K562 (cell line): ENCODE measurements around the gene ZFYVE16. TPM values are rescaled to one million over a fixed set of nuclear protein-coding genes. Genes with fewer than 3 reads are reported as not detected.

Source experiments
- ATAC-seq: fragments of 200-7000 bp; cut with Tn5 transposase; 3 replicates; pipeline ENCODE4 v1.9.1; 2020; ENCODE audit warnings: moderate library complexity
- BruUV-seq: library from RNA; stranded (reverse); fragments of 400-500 nt; replicated peaks from 2 replicates; lab custom pipeline; 2021; lab: Mats Ljungman, UMichigan
- CTCF ChIA-PET: fragments of 300-600 bp; formaldehyde crosslinking; extraction: SDS; loops from one replicate; lab custom pipeline; 2021; ENCODE audit warnings: low intra/inter-chr PET ratio; lab: Yijun Ruan, JAX
- POLR2A ChIA-PET: fragments of 300-600, 350-650 bp; sonication (Branson Sonifier 250); formaldehyde crosslinking; extraction: SDS; loops from one replicate; lab custom pipeline; 2021; ENCODE audit warnings: antibody characterized with exemption, inconsistent platforms; lab: Yijun Ruan, JAX
- DNase-seq, 4 experiments: peaks; one replicate each; pipeline versions ENCODE4 v3.0.0 to v3.0.0-alpha.2; 2011 to 2018; ENCODE audit warnings: low spot score in 3 of 4, mixed read lengths in 3 of 4; ENCODE audit errors: extremely low read depth in 1 of 4
- FAIRE-seq: peaks from 2 replicates; lab custom pipeline; 2011; peaks lifted over from hg19 to GRCh38; lab: Jason Lieb, UNC
- H2AFZ ChIP-seq: 2 replicates; pipeline ENCODE4 v1.6.0; 2011; ENCODE audit warnings: low read depth, low read length, control low read depth, inconsistent platforms
- H3K27ac ChIP-seq: fragments of 200-600 bp; 3 replicates; pipeline ENCODE4 v1.8.0; 2011; ENCODE audit warnings: low read depth, mild to moderate bottlenecking, control low read depth, inconsistent platforms, low read length, moderate library complexity, mixed read lengths; ENCODE audit errors: extremely low read depth
- H3K27me3 ChIP-seq, 2 experiments: fragments of 300-600 bp in 1 of 2; 2 replicates in 1 of 2; 3 replicates in 1 of 2; pipeline versions ENCODE4 v1.6.0 to v1.8.0; 2011; ENCODE audit warnings: inconsistent platforms in 2 of 2, low read length in 2 of 2, mild to moderate bottlenecking in 1 of 2, mixed read lengths in 1 of 2, moderate library complexity in 1 of 2; ENCODE audit not compliant: control insufficient read depth in 2 of 2, insufficient read depth in 2 of 2
- H3K36me3 ChIP-seq: fragments of 300-600 bp; 3 replicates; pipeline ENCODE4 v1.8.0; 2011; ENCODE audit warnings: mild to moderate bottlenecking, low read length, inconsistent platforms; ENCODE audit not compliant: control insufficient read depth, insufficient read depth
- H3K4me1 ChIP-seq, 2 experiments: fragments of 200-600 bp in 1 of 2; replicated peaks in 1 of 2; 2 replicates in 1 of 2; 3 replicates in 1 of 2; pipeline versions ENCODE4 v1.5.1 to v1.8.0; 2011; ENCODE audit warnings: inconsistent platforms in 2 of 2, low read length in 2 of 2, mild to moderate bottlenecking in 1 of 2, mixed read lengths in 1 of 2, moderate library complexity in 1 of 2; ENCODE audit not compliant: control insufficient read depth in 2 of 2, insufficient read depth in 2 of 2
- H3K4me2 ChIP-seq: 2 replicates; pipeline ENCODE4 v1.6.1; 2011; ENCODE audit warnings: low read length, control low read depth, inconsistent platforms, mixed read lengths; ENCODE audit not compliant: insufficient read depth
- H3K4me3 ChIP-seq: fragments of 200-600 bp; sonication (generic), shearing (Covaris generic); 2 replicates; pipeline ENCODE4 v1.5.1; 2016; ENCODE audit warnings: control low read depth, inconsistent platforms
- H3K79me2 ChIP-seq: fragments of 200-600 bp; 3 replicates; pipeline ENCODE4 v1.8.0; 2011; ENCODE audit warnings: low read length, inconsistent platforms; ENCODE audit not compliant: control insufficient read depth, insufficient read depth
- H3K9ac ChIP-seq, 2 experiments: 2 replicates each; pipeline versions ENCODE4 v1.6.0 to v1.6.1; 2011; ENCODE audit warnings: low read depth in 2 of 2, low read length in 2 of 2, control low read depth in 1 of 2, inconsistent platforms in 1 of 2, mild to moderate bottlenecking in 1 of 2, mixed read lengths in 1 of 2; ENCODE audit not compliant: insufficient read depth in 1 of 2
- H3K9me1 ChIP-seq: one replicate; pipeline ENCODE4 v1.6.0; 2011; ENCODE audit warnings: inconsistent platforms, mild to moderate bottlenecking, low read length, moderate library complexity; ENCODE audit not compliant: control insufficient read depth, insufficient read depth
- H3K9me3 ChIP-seq: replicated peaks from 2 replicates; pipeline ENCODE4 v1.5.1; 2011; ENCODE audit warnings: low read depth, low read length, inconsistent platforms; ENCODE audit not compliant: control insufficient read depth, insufficient read depth
- H4K20me1 ChIP-seq: replicated peaks from 2 replicates; pipeline ENCODE4 v1.6.1; 2011; ENCODE audit warnings: low read length, inconsistent platforms, mixed read lengths; ENCODE audit not compliant: control insufficient read depth, insufficient read depth
- FOXM1 ChIP-seq, 2 experiments: fragments of 450-650 bp in 1 of 2; sonication (generic) in 1 of 2; formaldehyde crosslinking in 1 of 2; IDR thresholded peaks; 2 replicates each; pipeline versions ENCODE4 v1.6.1 to v1.9.0; 2017 to 2022; ENCODE audit warnings: low read depth in 2 of 2, mild to moderate bottlenecking in 2 of 2, missing genetic modification reagents in 1 of 2, moderate library complexity in 1 of 2
- GTF3C2 ChIP-seq: IDR thresholded peaks from 3 replicates; pipeline ENCODE4 v1.6.1; 2011; ENCODE audit warnings: borderline replicate concordance, mild to moderate bottlenecking, moderate library complexity; ENCODE audit not compliant: insufficient read length; ENCODE audit errors: extremely low read depth
- JUN ChIP-seq, 2 experiments: sonication (generic) in 1 of 2; formaldehyde crosslinking in 1 of 2; IDR thresholded peaks; 2 replicates each; pipeline versions ENCODE4 v1.6.1 to v1.8.0; 2012 to 2022; ENCODE audit warnings: borderline replicate concordance in 2 of 2, mild to moderate bottlenecking in 2 of 2, improper control_type of control experiment in 1 of 2, low read depth in 1 of 2, low read length in 1 of 2, missing genetic modification reagents in 1 of 2
- NFE2L1 ChIP-seq: fragments of 450-650 bp; IDR thresholded peaks from 2 replicates; pipeline ENCODE4 v1.6.1; 2016; ENCODE audit warnings: missing genetic modification characterization, low read depth, mild to moderate bottlenecking, missing compliant biosample characterization, moderate library complexity, borderline replicate concordance
- NR4A1 ChIP-seq, 2 experiments: fragments of 250-450 bp in 1 of 2; fragments of 450-650 bp in 1 of 2; sonication (Bioruptor Pico) in 1 of 2; IDR thresholded peaks; 2 replicates each; pipeline versions ENCODE4 v1.4.0 to v1.6.1; 2016 to 2020; ENCODE audit warnings: mild to moderate bottlenecking in 2 of 2, missing compliant biosample characterization in 1 of 2, missing genetic modification characterization in 1 of 2, moderate library complexity in 1 of 2
- SMAD3 ChIP-seq: fragments of 450-650 bp; formaldehyde crosslinking; conservative IDR thresholded peaks from 2 replicates; pipeline ENCODE4 v1.4.0; 2020; ENCODE audit warnings: mild to moderate bottlenecking
- ZBTB12 ChIP-seq: fragments of 250-450 bp; sonication (Bioruptor Pico); IDR thresholded peaks from 2 replicates; pipeline ENCODE4 v1.4.0; 2020
- ZNF165 ChIP-seq: fragments of 250-450 bp; sonication (Bioruptor Pico); IDR thresholded peaks from 2 replicates; pipeline ENCODE4 v1.4.0; 2020; ENCODE audit warnings: borderline replicate concordance
- ZNF212 ChIP-seq: fragments of 450-650 bp; formaldehyde crosslinking; IDR thresholded peaks from 2 replicates; pipeline ENCODE4 v1.4.0; 2020; ENCODE audit warnings: mild to moderate bottlenecking
- ZNF436 ChIP-seq: fragments of 250-450, 450-650 bp; sonication (Bioruptor Pico); formaldehyde crosslinking; IDR thresholded peaks from 2 replicates; pipeline ENCODE4 v1.7.0; 2020; ENCODE audit warnings: mild to moderate bottlenecking
- WGBS: fragments of 100-300 bp; shearing (Covaris generic); methylation state at CpG from one replicate; pipeline ENCODE4 v1.1.6; 2016; ENCODE audit warnings: low coverage, mixed read lengths; ENCODE audit not compliant: insufficient coverage; ENCODE audit errors: missing lambda C conversion rate; 5-methylcytosine and 5-hydroxymethylcytosine counted together
- in situ Hi-C: fragments of 300-500 bp; cut with MboI; formaldehyde crosslinking; loops from 4 replicates; pipeline ENCODE4 v1.15.0; 2018; ENCODE audit warnings: inconsistent platforms, mixed read lengths
- intact Hi-C: fragments of 100-400 bp; cut with micrococcal nuclease; formaldehyde crosslinking; loops from 2 replicates; pipeline ENCODE4 v1.14.2; 2022
- polyA plus RNA-seq, 8 experiments: library from polyadenylated mRNA; depleted of rRNA in 4 of 8; stranded (reverse) in 5 of 8; unstranded in 3 of 8; fragments of >200 nt; fragmentation: Nextera tagmentation in 2 of 8; fragmentation: Illumina TruSeq in 1 of 8; extraction: Ambion mirVana in 2 of 8; extraction: Trizol in 1 of 8; gene quantifications; 2 replicates each; pipeline versions ENCODE4 v1.2.1 to v1.2.3, GENCODE V29; 2011 to 2014; ENCODE audit warnings: inconsistent platforms in 1 of 8, missing spikeins in 1 of 8
- total RNA-seq, 7 experiments: library from RNA; depleted of rRNA in 6 of 7; stranded (reverse); fragments of >200 nt in 6 of 7; fragmentation: Illumina TruSeq in 2 of 7; extraction: Trizol in 2 of 7; gene quantifications; 2 replicates each; pipeline versions ENCODE4 v1.2.1 to v1.2.3, GENCODE V29; 2011 to 2021; ENCODE audit warnings: low replicate concordance in 1 of 7

Gene ZFYVE16
- total and polyA plus RNA-seq, 9 of the 15 experiments (the other 6 are each of a cell fraction or from before 2014, with no cell fraction given): 6.0 to 18.9 (median 12.5) TPM

GRCh38 chr5:80374188-80374587, 33.7 kb upstream of the ZFYVE16 start:
- Histone ChIP-seq H3K36me3 (no peaks in the 10 kb centered on the region), H4K20me1 (no peaks in the 10 kb centered on the region), H3K27ac (no peak overlapping the region), H3K9me1 (no peaks in the 10 kb centered on the region), H3K9me3 (0 out of 2 replicates have a peak, but pooled peaks cover 6% of the 10 kb centered on the region), H3K4me1 (no peaks in the 10 kb centered on the region; a peak in 1 of 5 replicates), H3K4me2 (no peak overlapping the region), H3K9ac (no peak overlapping the region), H3K27me3 (0 out of 5 replicates have a peak, but pooled peaks cover 0 to 3% of the 10 kb centered on the region in 2 experiments), H2AFZ (no peak overlapping the region), H3K79me2 (no peaks in the 10 kb centered on the region), H3K4me3 (no peak overlapping the region)
- no TSS peak for BruUV-seq
- DNase-seq: no peak
- FAIRE-seq: no peak
- TF ChIP-seq ZNF436 (CRISPR knock-in tag): no peak
- no peak for TF ChIP-seq ZNF212
- no peak for TF ChIP-seq NFE2L1 (tag)
- no peak for TF ChIP-seq ZBTB12 (CRISPR knock-in tag)
- TF ChIP-seq JUN (IDR thresholded peaks at IDR 0.05; ENCODE audit: borderline replicate concordance, low read depth, low read length): no peak
- TF ChIP-seq JUN (CRISPR knock-in tag; IDR thresholded peaks at IDR 0.05; ENCODE audit: borderline replicate concordance): no peak
- TF ChIP-seq GTF3C2: no peak
- TF ChIP-seq ZNF165: no peak
- no peak for TF ChIP-seq SMAD3
- TF ChIP-seq NR4A1 (CRISPR knock-in tag; IDR thresholded peaks at IDR 0.05): no peak
- no peak for TF ChIP-seq NR4A1 (tag; IDR thresholded peaks at IDR 0.05)
- TF ChIP-seq FOXM1 (IDR thresholded peaks at IDR 0.05; ENCODE audit: low read depth): no peak
- TF ChIP-seq FOXM1 (CRISPR knock-in tag; IDR thresholded peaks at IDR 0.05; ENCODE audit: low read depth): no peak
- POLR2A ChIA-PET: no interaction called here
- 29% methylated on average over 3 of the region's 3 CpGs for WGBS
- CTCF ChIA-PET: no interaction called here
- in situ Hi-C loops (no loop called here), intact Hi-C loops (no loop called here)
- no peak for ATAC-seq
